HepG2 (cell line): ENCODE measurements around the gene ST6GALNAC6. TPM values are rescaled to one million over a fixed set of nuclear protein-coding genes. Genes with fewer than 3 reads are reported as not detected.

Experiments used
- BHLHE40 ChIP-seq: IDR thresholded peaks from 2 replicates; pipeline ENCODE4 v1.6.1; 2011; ENCODE audit warnings: low read length, improper control_type of control experiment
- HHEX ChIP-seq: IDR thresholded peaks from 2 replicates; pipeline ENCODE4 v1.6.1; 2016; ENCODE audit warnings: control low read depth
- HMG20B ChIP-seq: conservative IDR thresholded peaks from 2 replicates; pipeline ENCODE4 v1.6.1; 2016; ENCODE audit warnings: missing genetic modification reagents, missing compliant biosample characterization
- RARA ChIP-seq: IDR thresholded peaks from 2 replicates; pipeline ENCODE4 v1.6.1; 2016; ENCODE audit warnings: missing genetic modification reagents, missing compliant biosample characterization
- RXRA ChIP-seq: sonication (generic); formaldehyde crosslinking; IDR thresholded peaks from 2 replicates; pipeline ENCODE4 v1.5.1; 2020; ENCODE audit warnings: missing genetic modification reagents
- ZEB1 ChIP-seq: IDR thresholded peaks from 2 replicates; pipeline ENCODE4 v1.6.1; 2012; ENCODE audit warnings: mild to moderate bottlenecking, low read depth, inconsistent platforms; ENCODE audit not compliant: insufficient replicate concordance
- ZNF20 ChIP-seq: sonication (generic); formaldehyde crosslinking; IDR thresholded peaks from 2 replicates; pipeline ENCODE4 v1.4.0; 2020; ENCODE audit warnings: mild to moderate bottlenecking, moderate library complexity, missing genetic modification reagents
- ZNF557 ChIP-seq: sonication (generic); formaldehyde crosslinking; IDR thresholded peaks from 2 replicates; pipeline ENCODE4 v1.4.0; 2020; ENCODE audit warnings: missing genetic modification reagents
- ZNF720 ChIP-seq: sonication (generic); formaldehyde crosslinking; IDR thresholded peaks from 2 replicates; pipeline ENCODE4 v1.4.0; 2020; ENCODE audit warnings: missing genetic modification reagents
- polyA plus RNA-seq, 8 experiments: library from polyadenylated mRNA; depleted of rRNA in 3 of 8; stranded (reverse) in 7 of 8; unstranded in 1 of 8; fragments of >200 nt; fragmentation: Illumina TruSeq in 4 of 8; extraction: Trizol in 4 of 8; gene quantifications; 2 replicates each; pipeline versions ENCODE4 v1.2.1 to v1.2.3, GENCODE V29; 2011 to 2016; ENCODE audit warnings: low read depth in 4 of 8, missing spikeins in 1 of 8, mixed read lengths in 1 of 8; ENCODE audit not compliant: insufficient read depth in 1 of 8
- total RNA-seq, 5 experiments: library from RNA; depleted of rRNA; stranded (reverse); fragments of >200 nt; fragmentation: Illumina TruSeq; extraction: Trizol; gene quantifications; 2 replicates each; pipeline ENCODE4 v1.2.3, GENCODE V29; 2016; ENCODE audit warnings: low read depth in 1 of 5
- TF ChIP-seq, protein P1 (sequence below): sonication (generic); formaldehyde crosslinking; IDR thresholded peaks from 2 replicates; pipeline ENCODE4 v1.4.0; 2020; ENCODE audit warnings: mild to moderate bottlenecking, missing genetic modification reagents
- TF ChIP-seq, protein P2 (sequence below): IDR thresholded peaks from 2 replicates; pipeline ENCODE4 v1.6.1; 2016; ENCODE audit warnings: missing genetic modification reagents, missing compliant biosample characterization
- TF ChIP-seq, protein P3 (sequence below), 2 experiments: fragments of 450-650 bp in 1 of 2; sonication (generic) in 1 of 2; formaldehyde crosslinking in 1 of 2; IDR thresholded peaks; 2 replicates each; pipeline versions ENCODE4 v1.6.1 to v1.8.0; 2016 to 2022; ENCODE audit warnings: antibody characterized with exemption in 1 of 2, mild to moderate bottlenecking in 1 of 2, missing genetic modification reagents in 1 of 2

ST6GALNAC6 gene
- total and polyA plus RNA-seq, 2 of the 13 experiments (the other 11 are each of a cell fraction or from before 2014, with no cell fraction given), result 18.5 to 65.4 TPM

DNA sequence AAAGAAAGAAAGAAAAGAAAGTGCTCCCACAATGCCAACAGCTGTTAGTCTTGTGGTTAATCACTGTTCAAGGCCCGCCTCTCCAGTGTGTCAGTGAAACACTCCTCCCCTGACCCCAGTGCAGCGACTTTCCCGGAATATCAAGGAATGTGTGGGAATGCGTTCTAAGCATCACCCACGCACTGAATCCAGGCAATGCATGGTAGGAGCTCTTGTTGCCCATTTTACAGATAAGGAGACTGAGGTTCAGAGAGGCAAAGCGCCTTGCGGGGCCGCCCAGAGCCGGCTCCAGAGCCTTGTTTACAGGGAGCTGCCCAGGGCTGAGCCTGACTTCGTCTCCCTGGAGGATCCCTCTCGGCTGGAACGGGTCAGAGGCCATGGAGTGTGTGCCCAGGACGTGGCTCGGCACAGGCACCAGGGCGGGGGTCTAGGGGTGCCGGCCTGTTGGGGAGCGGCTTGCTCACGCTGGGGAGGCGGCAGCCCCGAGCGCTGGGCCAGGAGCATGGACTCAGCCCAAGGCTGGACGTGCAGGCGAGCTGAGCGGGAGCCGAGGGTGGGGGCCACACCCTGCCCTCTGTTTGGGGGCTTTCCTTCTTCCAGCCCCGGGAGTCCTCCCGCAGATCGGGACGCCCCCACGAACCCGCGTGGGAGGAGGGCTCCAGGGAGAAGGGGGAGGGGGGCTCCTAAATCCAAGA lies 823 bp downstream of the ST6GALNAC6 start (continued):
- TF ChIP-seq, protein P1, sequence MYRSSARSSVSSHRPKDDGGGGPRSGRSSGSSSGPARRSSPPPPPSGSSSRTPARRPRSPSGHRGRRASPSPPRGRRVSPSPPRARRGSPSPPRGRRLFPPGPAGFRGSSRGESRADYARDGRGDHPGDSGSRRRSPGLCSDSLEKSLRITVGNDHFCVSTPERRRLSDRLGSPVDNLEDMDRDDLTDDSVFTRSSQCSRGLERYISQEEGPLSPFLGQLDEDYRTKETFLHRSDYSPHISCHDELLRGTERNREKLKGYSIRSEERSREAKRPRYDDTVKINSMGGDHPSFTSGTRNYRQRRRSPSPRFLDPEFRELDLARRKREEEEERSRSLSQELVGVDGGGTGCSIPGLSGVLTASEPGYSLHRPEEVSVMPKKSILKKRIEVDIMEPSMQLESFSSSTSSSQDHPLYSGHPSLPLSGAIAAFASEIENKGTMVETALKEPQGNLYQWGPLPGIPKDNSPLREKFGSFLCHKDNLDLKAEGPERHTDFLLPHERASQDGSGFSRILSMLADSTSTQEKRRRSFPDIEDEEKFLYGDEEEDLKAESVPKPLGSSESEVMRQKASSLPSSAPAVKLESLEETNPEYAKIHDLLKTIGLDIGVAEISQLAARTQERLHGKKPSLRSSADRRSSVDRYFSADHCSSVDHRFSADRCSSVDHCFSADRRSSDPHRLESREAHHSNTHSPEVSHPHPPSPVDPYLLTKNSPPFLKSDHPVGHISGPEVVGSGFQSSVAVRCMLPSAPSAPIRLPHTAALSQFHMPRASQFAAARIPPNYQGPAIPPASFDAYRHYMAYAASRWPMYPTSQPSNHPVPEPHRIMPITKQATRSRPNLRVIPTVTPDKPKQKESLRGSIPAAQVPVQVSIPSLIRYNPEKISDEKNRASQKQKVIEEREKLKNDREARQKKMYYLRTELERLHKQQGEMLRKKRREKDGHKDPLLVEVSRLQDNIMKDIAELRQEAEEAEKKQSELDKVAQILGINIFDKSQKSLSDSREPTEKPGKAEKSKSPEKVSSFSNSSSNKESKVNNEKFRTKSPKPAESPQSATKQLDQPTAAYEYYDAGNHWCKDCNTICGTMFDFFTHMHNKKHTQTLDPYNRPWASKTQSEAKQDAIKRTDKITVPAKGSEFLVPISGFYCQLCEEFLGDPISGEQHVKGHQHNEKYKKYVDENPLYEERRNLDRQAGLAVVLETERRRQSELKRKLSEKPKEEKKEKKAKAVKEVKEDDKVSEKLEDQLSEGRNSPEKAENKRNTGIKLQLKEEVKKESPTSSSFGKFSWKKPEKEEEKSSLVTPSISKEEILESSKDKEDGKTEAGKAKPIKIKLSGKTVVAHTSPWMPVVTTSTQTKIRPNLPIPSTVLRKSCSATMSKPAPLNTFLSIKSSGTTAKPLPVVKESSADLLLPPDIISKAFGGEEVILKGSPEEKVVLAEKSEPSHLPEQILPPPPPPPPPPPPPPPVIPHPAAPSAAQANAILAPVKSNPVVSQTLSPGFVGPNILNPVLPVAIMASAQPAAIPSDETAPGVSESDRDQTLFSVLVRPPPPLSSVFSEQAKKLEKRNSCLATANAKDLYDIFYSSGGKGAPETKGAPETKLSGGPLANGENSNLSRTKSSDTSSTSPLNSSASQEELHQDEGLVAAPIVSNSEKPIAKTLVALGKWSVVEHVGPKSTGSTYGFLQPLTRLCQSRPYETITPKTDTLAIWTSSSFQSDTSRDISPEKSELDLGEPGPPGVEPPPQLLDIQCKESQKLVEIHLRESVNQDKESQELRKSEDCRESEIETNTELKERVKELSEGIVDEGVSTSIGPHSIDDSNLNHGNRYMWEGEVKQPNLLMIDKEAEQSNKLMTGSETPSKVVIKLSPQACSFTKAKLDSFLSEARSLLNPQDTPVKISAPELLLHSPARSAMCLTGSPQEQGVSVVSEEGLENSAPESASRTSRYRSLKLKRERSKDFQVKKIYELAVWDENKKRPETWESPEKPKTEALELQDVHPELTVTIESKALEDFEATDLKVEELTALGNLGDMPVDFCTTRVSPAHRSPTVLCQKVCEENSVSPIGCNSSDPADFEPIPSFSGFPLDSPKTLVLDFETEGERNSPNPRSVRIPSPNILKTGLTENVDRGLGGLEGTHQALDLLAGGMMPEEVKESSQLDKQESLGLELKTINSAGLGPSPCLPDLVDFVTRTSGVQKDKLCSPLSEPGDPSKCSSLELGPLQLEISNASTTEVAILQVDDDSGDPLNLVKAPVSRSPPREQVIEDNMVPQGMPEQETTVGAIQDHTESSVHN, result no peak
- TF ChIP-seq ZNF557 (CRISPR knock-in tag), result no peak
- TF ChIP-seq RXRA (CRISPR knock-in tag), result peak; percentile 24
- TF ChIP-seq RARA, result peak; percentile 4; the same call in 1 of the 2 replicates
- TF ChIP-seq, protein P2, sequence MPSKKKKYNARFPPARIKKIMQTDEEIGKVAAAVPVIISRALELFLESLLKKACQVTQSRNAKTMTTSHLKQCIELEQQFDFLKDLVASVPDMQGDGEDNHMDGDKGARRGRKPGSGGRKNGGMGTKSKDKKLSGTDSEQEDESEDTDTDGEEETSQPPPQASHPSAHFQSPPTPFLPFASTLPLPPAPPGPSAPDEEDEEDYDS, result no peak
- no peak for TF ChIP-seq BHLHE40
- TF ChIP-seq, protein P3, sequence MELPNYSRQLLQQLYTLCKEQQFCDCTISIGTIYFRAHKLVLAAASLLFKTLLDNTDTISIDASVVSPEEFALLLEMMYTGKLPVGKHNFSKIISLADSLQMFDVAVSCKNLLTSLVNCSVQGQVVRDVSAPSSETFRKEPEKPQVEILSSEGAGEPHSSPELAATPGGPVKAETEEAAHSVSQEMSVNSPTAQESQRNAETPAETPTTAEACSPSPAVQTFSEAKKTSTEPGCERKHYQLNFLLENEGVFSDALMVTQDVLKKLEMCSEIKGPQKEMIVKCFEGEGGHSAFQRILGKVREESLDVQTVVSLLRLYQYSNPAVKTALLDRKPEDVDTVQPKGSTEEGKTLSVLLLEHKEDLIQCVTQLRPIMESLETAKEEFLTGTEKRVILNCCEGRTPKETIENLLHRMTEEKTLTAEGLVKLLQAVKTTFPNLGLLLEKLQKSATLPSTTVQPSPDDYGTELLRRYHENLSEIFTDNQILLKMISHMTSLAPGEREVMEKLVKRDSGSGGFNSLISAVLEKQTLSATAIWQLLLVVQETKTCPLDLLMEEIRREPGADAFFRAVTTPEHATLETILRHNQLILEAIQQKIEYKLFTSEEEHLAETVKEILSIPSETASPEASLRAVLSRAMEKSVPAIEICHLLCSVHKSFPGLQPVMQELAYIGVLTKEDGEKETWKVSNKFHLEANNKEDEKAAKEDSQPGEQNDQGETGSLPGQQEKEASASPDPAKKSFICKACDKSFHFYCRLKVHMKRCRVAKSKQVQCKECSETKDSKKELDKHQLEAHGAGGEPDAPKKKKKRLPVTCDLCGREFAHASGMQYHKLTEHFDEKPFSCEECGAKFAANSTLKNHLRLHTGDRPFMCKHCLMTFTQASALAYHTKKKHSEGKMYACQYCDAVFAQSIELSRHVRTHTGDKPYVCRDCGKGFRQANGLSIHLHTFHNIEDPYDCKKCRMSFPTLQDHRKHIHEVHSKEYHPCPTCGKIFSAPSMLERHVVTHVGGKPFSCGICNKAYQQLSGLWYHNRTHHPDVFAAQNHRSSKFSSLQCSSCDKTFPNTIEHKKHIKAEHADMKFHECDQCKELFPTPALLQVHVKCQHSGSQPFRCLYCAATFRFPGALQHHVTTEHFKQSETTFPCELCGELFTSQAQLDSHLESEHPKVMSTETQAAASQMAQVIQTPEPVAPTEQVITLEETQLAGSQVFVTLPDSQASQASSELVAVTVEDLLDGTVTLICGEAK (IDR thresholded peaks at IDR 0.05), result no peak
- TF ChIP-seq, protein P3 (CRISPR knock-in tag; IDR thresholded peaks at IDR 0.05), result peak; percentile 36; the same call in 1 of the 2 replicates
- no peak for TF ChIP-seq HMG20B (CRISPR knock-in tag)
- TF ChIP-seq ZNF20, result no peak
- no peak for TF ChIP-seq HHEX (CRISPR knock-in tag)
- no peak for TF ChIP-seq ZEB1
- no peak for TF ChIP-seq ZNF720 (CRISPR knock-in tag)
